Trophoblast cell (in vitro differentiated cells and primary cell): ENCODE data around the gene SPPL2C.

Experiments
- DNase-seq, 2 donors: peaks; one replicate each; pipeline ENCODE4 v3.0.0-alpha.2; 2016
- H2AFZ ChIP-seq: 2 replicates; pipeline ENCODE4 v1.6.1; 2013; ENCODE audit warnings: low read length, moderate library complexity, mild to moderate bottlenecking; ENCODE audit not compliant: insufficient read depth, poor library complexity
- H2AK5ac ChIP-seq: 2 replicates; pipeline ENCODE4 v1.6.1; 2013; ENCODE audit warnings: mild to moderate bottlenecking, low read length
- H2BK120ac ChIP-seq: 2 replicates; pipeline ENCODE4 v1.6.1; 2013; ENCODE audit warnings: low read length, mild to moderate bottlenecking, moderate library complexity; ENCODE audit not compliant: insufficient read depth, poor library complexity
- H2BK12ac ChIP-seq: 2 replicates; pipeline ENCODE4 v1.6.1; 2013; ENCODE audit warnings: mild to moderate bottlenecking, low read length, moderate library complexity
- H2BK5ac ChIP-seq: 2 replicates; pipeline ENCODE4 v1.6.1; 2013; ENCODE audit warnings: low read length, low read depth, moderate library complexity, mild to moderate bottlenecking; ENCODE audit not compliant: poor library complexity
- H3K14ac ChIP-seq: 2 replicates; pipeline ENCODE4 v1.6.1; 2013; ENCODE audit warnings: mild to moderate bottlenecking, low read length
- H3K18ac ChIP-seq: 2 replicates; pipeline ENCODE4 v1.6.1; 2013; ENCODE audit warnings: mild to moderate bottlenecking, low read length
- H3K23ac ChIP-seq: 2 replicates; pipeline ENCODE4 v1.6.1; 2013; ENCODE audit warnings: low read length
- H3K27ac ChIP-seq: 2 replicates; pipeline ENCODE4 v1.5.1; 2013; ENCODE audit warnings: low read depth, mild to moderate bottlenecking, inconsistent platforms, low read length, moderate library complexity
- H3K27me3 ChIP-seq: 2 replicates; pipeline ENCODE4 v1.6.1; 2013; ENCODE audit warnings: inconsistent platforms, mild to moderate bottlenecking, low read length, moderate library complexity; ENCODE audit not compliant: insufficient read depth
- H3K36me3 ChIP-seq, 2 experiments: 1 replicate in 1 of 2; 2 replicates in 1 of 2; pipeline ENCODE4 v1.6.1; 2013; ENCODE audit warnings: low read length in 2 of 2, mild to moderate bottlenecking in 2 of 2, moderate library complexity in 1 of 2; ENCODE audit not compliant: insufficient read depth in 2 of 2, control insufficient read depth in 1 of 2
- H3K4ac ChIP-seq: 2 replicates; pipeline ENCODE4 v1.6.1; 2013; ENCODE audit warnings: low read depth, mild to moderate bottlenecking, low read length, moderate library complexity
- H3K4me1 ChIP-seq, 2 experiments: 1 replicate in 1 of 2; 2 replicates in 1 of 2; pipeline ENCODE4 v1.6.1; 2013; ENCODE audit warnings: low read length in 2 of 2, mild to moderate bottlenecking in 2 of 2, moderate library complexity in 1 of 2; ENCODE audit not compliant: insufficient read depth in 2 of 2, control insufficient read depth in 1 of 2
- H3K4me2 ChIP-seq: 2 replicates; pipeline ENCODE4 v1.6.1; 2013; ENCODE audit warnings: inconsistent platforms, mild to moderate bottlenecking, low read length, moderate library complexity
- H3K4me3 ChIP-seq: 2 replicates; pipeline ENCODE4 v1.5.1; 2013; ENCODE audit warnings: mild to moderate bottlenecking, low read depth, low read length, inconsistent platforms
- H3K79me1 ChIP-seq: one replicate; pipeline ENCODE4 v1.6.1; 2013; ENCODE audit warnings: low read length
- H3K79me2 ChIP-seq: 2 replicates; pipeline ENCODE4 v1.6.1; 2013; ENCODE audit warnings: low read length, mild to moderate bottlenecking; ENCODE audit not compliant: control insufficient read depth, insufficient read depth, poor library complexity
- H3K9ac ChIP-seq: 2 replicates; pipeline ENCODE4 v1.6.1; 2013; ENCODE audit warnings: mild to moderate bottlenecking, low read length
- H3K9me3 ChIP-seq: 2 replicates; pipeline ENCODE4 v1.6.1; 2013; ENCODE audit warnings: low read depth, mild to moderate bottlenecking, control low read depth, inconsistent platforms, low read length; ENCODE audit not compliant: insufficient read depth
- H4K12ac ChIP-seq: 2 replicates; pipeline ENCODE4 v1.6.1; 2013; ENCODE audit warnings: low read depth, mild to moderate bottlenecking, low read length, moderate library complexity
- H4K8ac ChIP-seq: 2 replicates; pipeline ENCODE4 v1.6.1; 2013; ENCODE audit warnings: low read depth, mild to moderate bottlenecking, low read length, moderate library complexity
- H4K91ac ChIP-seq: one replicate; pipeline ENCODE4 v1.6.1; 2013; ENCODE audit warnings: low read depth, mild to moderate bottlenecking, low read length, moderate library complexity
- WGBS: extraction: QIAGEN DNeasy Blood & Tissue Kit; methylation state at CpG from one replicate; pipeline ENCODE4 v1.1.7; 2013; ENCODE audit warnings: missing lambda C conversion rate; ENCODE audit not compliant: insufficient read length, insufficient coverage; ENCODE audit errors: extremely low coverage; 5-methylcytosine and 5-hydroxymethylcytosine counted together

Gene SPPL2C

DNA sequence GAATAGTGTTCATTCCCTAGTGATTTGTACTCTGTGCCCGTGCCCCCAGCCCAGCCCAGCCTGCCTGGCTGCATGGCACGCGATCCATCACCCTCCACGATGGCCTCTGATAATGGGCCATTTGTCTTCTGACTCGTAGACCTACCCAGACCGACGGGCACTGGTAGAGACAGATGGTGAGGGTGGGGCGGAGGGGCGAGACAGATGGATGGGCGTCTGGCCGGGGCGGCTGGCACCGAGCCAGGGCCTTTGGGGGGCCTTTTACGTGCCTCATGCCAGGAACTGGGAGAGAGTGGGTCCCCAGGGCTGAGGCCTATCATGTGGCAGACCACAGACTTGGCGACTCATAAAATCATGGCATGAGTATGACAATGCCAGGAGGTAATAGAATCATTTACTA, 35.2 kb upstream of the SPPL2C start:
- H3K27ac ChIP-seq: no peak overlapping the region
- H4K91ac ChIP-seq: no peak overlapping the region
- no peak overlapping the region for H2BK12ac ChIP-seq
- no peak overlapping the region for H2AK5ac ChIP-seq
- H3K4ac ChIP-seq: no peak overlapping the region
- DNase-seq: no peak
- peaks cover 1% of the 10 kb centered on the region for H3K9me3 ChIP-seq
- no peak overlapping the region for H4K8ac ChIP-seq
- no peaks in the 10 kb centered on the region for H3K79me2 ChIP-seq
- H3K9ac ChIP-seq: no peak overlapping the region
- H3K27me3 ChIP-seq: no peaks in the 10 kb centered on the region
- H3K4me3 ChIP-seq: no peak overlapping the region
- no peaks in the 10 kb centered on the region for H3K79me1 ChIP-seq
- WGBS: no CpG with 5 or more reads among the region's 15 CpGs
- H3K4me2 ChIP-seq: no peak overlapping the region
- no peak overlapping the region for H3K14ac ChIP-seq
- H2AFZ ChIP-seq: no peak overlapping the region
- H3K36me3 ChIP-seq: no peaks in the 10 kb centered on the region
- no peak overlapping the region for H3K18ac ChIP-seq
- H3K4me1 ChIP-seq: no peaks in the 10 kb centered on the region
- H3K23ac ChIP-seq: no peak overlapping the region
- H4K12ac ChIP-seq: no peak overlapping the region
- no peak overlapping the region for H2BK120ac ChIP-seq
- no peak overlapping the region for H2BK5ac ChIP-seq

DNA sequence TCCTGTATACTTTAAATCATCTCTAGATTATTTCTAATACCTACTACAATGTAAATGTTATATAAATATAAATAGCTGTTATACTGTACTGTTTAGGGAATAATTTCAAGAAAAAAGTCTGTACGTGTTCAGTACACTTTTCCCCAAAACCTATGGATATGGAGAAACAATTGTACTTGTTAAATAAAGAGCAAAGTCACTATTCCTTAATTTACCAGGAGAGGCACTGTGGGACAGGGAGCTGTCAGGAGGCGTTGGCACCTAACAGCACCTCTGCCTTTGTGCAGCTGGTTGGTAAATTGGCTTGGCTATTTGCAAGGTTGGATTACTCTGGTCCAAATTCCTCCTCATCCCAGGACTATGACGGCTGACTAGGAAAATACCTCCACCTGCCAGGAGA, 32.6 kb upstream of the SPPL2C start:
- Histone ChIP-seq H3K79me2 (no peaks in the 10 kb centered on the region), H2AK5ac (no peak overlapping the region), H3K14ac (no peak overlapping the region), H3K27ac (no peak overlapping the region), H3K9me3 (peaks cover 1% of the 10 kb centered on the region), H3K9ac (no peak overlapping the region), H2BK12ac (no peak overlapping the region), H3K18ac (no peak overlapping the region), H3K4me1 (no peaks in the 10 kb centered on the region), H4K8ac (no peak overlapping the region), H3K36me3 (no peaks in the 10 kb centered on the region), H3K4me3 (no peak overlapping the region), H3K79me1 (no peaks in the 10 kb centered on the region), H2BK5ac (no peak overlapping the region), H4K91ac (no peak overlapping the region), H3K4ac (no peak overlapping the region), H4K12ac (no peak overlapping the region), H3K4me2 (no peak overlapping the region), H3K27me3 (no peaks in the 10 kb centered on the region), H2BK120ac (no peak overlapping the region), H2AFZ (no peak overlapping the region), H3K23ac (no peak overlapping the region)
- no CpG with 5 or more reads among the region's 3 CpGs for WGBS
- DNase-seq: no peak

DNA sequence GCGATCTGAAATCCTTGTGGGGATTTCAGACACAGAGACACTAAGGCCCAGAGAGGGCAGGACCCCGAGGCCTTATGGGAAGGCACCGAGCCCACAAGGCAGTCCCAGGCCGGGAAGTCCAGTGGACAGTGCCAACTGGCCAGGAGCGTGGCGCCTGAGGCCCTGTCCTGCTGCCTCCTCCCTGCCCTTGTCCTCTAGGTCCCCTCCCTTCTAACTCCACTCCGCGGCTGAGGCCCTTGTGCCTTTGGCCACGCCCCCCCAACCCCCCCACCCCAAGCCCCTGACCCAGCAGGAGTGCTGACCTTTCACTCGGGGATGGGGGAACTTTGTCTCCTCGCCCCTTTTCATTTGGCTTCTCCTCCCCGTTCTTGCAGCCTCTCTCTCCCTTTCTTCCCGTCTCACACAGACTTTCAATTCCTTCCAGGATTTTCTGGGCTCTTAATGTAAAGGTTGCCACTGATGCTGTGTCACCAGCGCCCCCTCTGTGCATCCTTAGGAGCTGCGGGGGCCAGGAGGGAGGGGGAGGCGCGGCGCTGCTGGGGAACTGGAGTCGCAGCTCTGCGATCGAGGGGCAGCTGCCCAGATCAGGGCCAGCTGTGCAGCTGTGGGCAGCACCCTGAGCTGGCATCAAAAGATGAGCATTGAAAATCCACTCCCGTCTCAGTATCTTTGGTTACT, 31.5 kb upstream of the SPPL2C start:
- H3K14ac ChIP-seq: no peak overlapping the region
- H3K9me3 ChIP-seq: peaks cover 1% of the 10 kb centered on the region
- no peak overlapping the region for H3K4me3 ChIP-seq
- no peak overlapping the region for H3K27ac ChIP-seq
- no peaks in the 10 kb centered on the region for H3K79me2 ChIP-seq
- WGBS: no CpG with 5 or more reads among the region's 22 CpGs
- no peaks in the 10 kb centered on the region for H3K27me3 ChIP-seq
- no peak overlapping the region for H3K4me2 ChIP-seq
- no peak overlapping the region for H3K18ac ChIP-seq
- DNase-seq: no peak
- no peak overlapping the region for H4K12ac ChIP-seq
- no peak overlapping the region for H2AFZ ChIP-seq
- no peak overlapping the region for H2BK120ac ChIP-seq
- H3K4ac ChIP-seq: no peak overlapping the region
- no peak overlapping the region for H3K9ac ChIP-seq
- no peak overlapping the region for H4K8ac ChIP-seq
- no peak overlapping the region for H4K91ac ChIP-seq
- H3K4me1 ChIP-seq: no peaks in the 10 kb centered on the region
- no peak overlapping the region for H2BK5ac ChIP-seq
- H3K79me1 ChIP-seq: no peaks in the 10 kb centered on the region
- no peak overlapping the region for H2BK12ac ChIP-seq
- no peaks in the 10 kb centered on the region for H3K36me3 ChIP-seq
- H3K23ac ChIP-seq: no peak overlapping the region
- no peak overlapping the region for H2AK5ac ChIP-seq

DNA sequence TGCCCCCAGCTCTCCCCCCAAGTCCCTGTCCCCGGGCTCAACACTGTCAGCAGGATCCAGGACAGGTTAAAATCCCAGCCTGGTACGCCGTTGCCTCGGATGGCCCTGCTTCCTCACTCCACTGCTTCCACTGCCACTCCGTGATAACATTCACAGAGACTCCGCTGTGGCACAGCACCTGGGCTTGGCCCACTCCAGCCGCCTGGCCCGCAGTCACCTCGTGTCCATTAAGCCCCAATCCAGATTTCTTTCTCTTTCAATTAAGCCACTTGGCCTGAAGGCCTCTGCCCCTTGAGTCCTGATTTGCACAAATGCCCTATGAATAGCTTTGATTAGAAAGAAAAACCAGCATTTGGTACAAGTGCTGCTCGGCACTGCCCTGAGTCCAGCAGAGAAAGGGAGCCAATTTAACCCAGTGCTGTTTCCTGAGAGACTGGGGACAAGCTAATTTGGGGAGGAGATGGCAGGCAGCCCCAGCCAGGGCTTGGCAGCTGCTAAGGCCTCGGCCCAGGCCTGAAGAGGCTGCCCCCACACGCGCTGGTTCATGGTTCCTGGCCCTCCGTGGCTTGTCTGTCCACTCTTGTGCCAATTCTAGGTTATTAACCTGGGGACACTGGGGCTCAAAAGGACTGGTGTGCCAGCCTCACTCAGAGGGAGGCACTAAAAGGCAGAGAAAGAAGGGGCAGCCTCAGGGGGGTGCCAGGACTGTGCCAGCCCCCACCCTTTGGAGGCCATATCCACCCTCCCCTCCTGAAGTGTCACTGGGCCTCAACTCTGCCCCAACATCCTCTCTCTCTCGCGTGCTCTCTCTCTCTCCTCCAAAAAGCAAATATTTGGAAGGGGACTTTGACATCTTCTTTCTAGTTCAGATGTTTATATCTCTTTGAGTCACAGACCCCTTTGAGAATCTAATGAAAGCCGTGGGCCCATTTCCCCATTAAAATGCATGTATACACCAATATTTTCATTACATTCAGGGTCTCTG, 29.8 kb upstream of the SPPL2C start:
- no peak overlapping the region for H3K18ac ChIP-seq
- no peak overlapping the region for H4K12ac ChIP-seq
- no peak overlapping the region for H2AK5ac ChIP-seq
- H3K36me3 ChIP-seq: no peaks in the 10 kb centered on the region
- no peak overlapping the region for H3K14ac ChIP-seq
- no peak overlapping the region for H2BK5ac ChIP-seq
- WGBS: no CpG with 5 or more reads among the region's 17 CpGs
- H3K27me3 ChIP-seq: no peaks in the 10 kb centered on the region
- no peaks in the 10 kb centered on the region for H3K79me2 ChIP-seq
- H3K27ac ChIP-seq: no peak overlapping the region
- no peak overlapping the region for H3K4ac ChIP-seq
- H3K4me1 ChIP-seq: no peaks in the 10 kb centered on the region
- no peaks in the 10 kb centered on the region for H3K79me1 ChIP-seq
- H3K4me3 ChIP-seq: no peak overlapping the region
- no peak for DNase-seq
- no peak overlapping the region for H2AFZ ChIP-seq
- H3K9me3 ChIP-seq: peaks cover 1% of the 10 kb centered on the region
- H4K8ac ChIP-seq: no peak overlapping the region
- no peak overlapping the region for H3K23ac ChIP-seq
- H4K91ac ChIP-seq: no peak overlapping the region
- no peak overlapping the region for H3K4me2 ChIP-seq
- no peak overlapping the region for H3K9ac ChIP-seq
- H2BK12ac ChIP-seq: no peak overlapping the region
- H2BK120ac ChIP-seq: no peak overlapping the region
